PC-3 (cell line): Measurements from ENCODE around the gene ATN1. TPM values are rescaled to one million over a fixed set of nuclear protein-coding genes. Genes with fewer than 3 reads are reported as not detected.

Experiments
- ATAC-seq: fragments of 200-7000 bp; cut with Tn5 transposase; 2 replicates; pipeline ENCODE4 v1.9.1; 2020; ENCODE audit warnings: mild to moderate bottlenecking, moderate library complexity
- BruUV-seq: library from RNA; stranded (reverse); fragments of 400-500 nt; replicated peaks from 2 replicates; lab custom pipeline; 2021; lab: Mats Ljungman, UMichigan
- CTCF ChIA-PET: fragments of 300-600 bp; sonication (Branson Sonifier 250); formaldehyde crosslinking; loops from one replicate; lab custom pipeline; 2022; ENCODE audit warnings: antibody characterized with exemption; lab: Charles Lee
- POLR2A ChIA-PET: fragments of 300-600 bp; sonication (Branson Sonifier 250); formaldehyde crosslinking; loops from one replicate; lab custom pipeline; 2022; ENCODE audit warnings: antibody characterized with exemption; ENCODE audit not compliant: unreplicated experiment; lab: Charles Lee
- DNase-seq: peaks from one replicate; pipeline ENCODE4 v3.0.0-alpha.2; 2015
- H2AFZ ChIP-seq: fragments of 300-600 bp; sonication (generic); 2 replicates; pipeline ENCODE4 v1.6.0; 2016; ENCODE audit warnings: antibody characterized with exemption, low read length
- H3F3A ChIP-seq: fragments of 300-600 bp; sonication (generic); one replicate; pipeline ENCODE4 v1.6.0; 2017; ENCODE audit warnings: antibody characterized with exemption, low read length, control low read depth, mild to moderate bottlenecking; ENCODE audit not compliant: unreplicated experiment
- H3K27ac ChIP-seq: fragments of 300-600 bp; sonication (generic); 2 replicates; pipeline ENCODE4 v1.5.1; 2016; ENCODE audit warnings: mild to moderate bottlenecking, low read length
- H3K27me3 ChIP-seq: fragments of 300-600 bp; sonication (generic); 2 replicates; pipeline ENCODE4 v1.6.1; 2016; ENCODE audit warnings: low read length, mixed read lengths
- H3K36me3 ChIP-seq: fragments of 300-600 bp; sonication (generic); 2 replicates; pipeline ENCODE4 v1.6.1; 2016; ENCODE audit warnings: low read depth, mixed run types, low read length, mixed read lengths
- H3K4me1 ChIP-seq: fragments of 300-600 bp; sonication (generic); 2 replicates; pipeline ENCODE4 v1.5.1; 2016; ENCODE audit warnings: low read length; ENCODE audit not compliant: insufficient read depth
- H3K4me2 ChIP-seq: fragments of 300-600 bp; sonication (generic); 2 replicates; pipeline ENCODE4 v1.6.0; 2016; ENCODE audit warnings: low read length
- H3K4me3 ChIP-seq: fragments of 300-600 bp; sonication (generic); 2 replicates; pipeline ENCODE4 v1.5.1; 2016; ENCODE audit warnings: mild to moderate bottlenecking, low read length, mixed read lengths
- H3K79me2 ChIP-seq: fragments of 300-600 bp; sonication (generic); 2 replicates; pipeline ENCODE4 v1.6.1; 2017; ENCODE audit warnings: low read length, mixed read lengths
- H3K9ac ChIP-seq: fragments of 300-600 bp; sonication (generic); 2 replicates; pipeline ENCODE4 v1.6.0; 2016; ENCODE audit warnings: mild to moderate bottlenecking, low read length
- H3K9me2 ChIP-seq: fragments of 300-600 bp; sonication (generic); replicated peaks from 2 replicates; pipeline ENCODE4 v1.6.1; 2016; ENCODE audit warnings: mixed run types, low read length, mixed read lengths
- H3K9me3 ChIP-seq: fragments of 300-600 bp; sonication (generic); 2 replicates; pipeline ENCODE4 v1.6.1; 2016; ENCODE audit warnings: low read length, mixed read lengths
- H4K20me1 ChIP-seq: fragments of 300-600 bp; sonication (generic); 2 replicates; pipeline ENCODE4 v1.6.1; 2016; ENCODE audit warnings: low read length, mixed read lengths
- CTCF ChIP-seq: fragments of 300-600 bp; sonication (generic); conservative IDR thresholded peaks from 2 replicates; pipeline ENCODE4 v1.5.1; 2017; ENCODE audit warnings: antibody characterized with exemption, low read depth, mild to moderate bottlenecking, low read length
- EZH2 ChIP-seq: fragments of 300-600 bp; sonication (generic); IDR thresholded peaks from one replicate; pipeline ENCODE4 v1.6.1; 2017; ENCODE audit warnings: antibody characterized with exemption, mild to moderate bottlenecking, low read length; ENCODE audit not compliant: unreplicated experiment
- EZH2phosphoT487 ChIP-seq: fragments of 300-600 bp; sonication (generic); IDR thresholded peaks from 2 replicates; pipeline ENCODE4 v1.6.1; 2018; ENCODE audit warnings: mild to moderate bottlenecking, antibody characterized with exemption, low read length, borderline replicate concordance
- intact Hi-C: fragments of 100-400 bp; cut with micrococcal nuclease; formaldehyde crosslinking; loops from 2 replicates; pipeline ENCODE4 v1.9.0; 2023
- total RNA-seq: library from RNA; depleted of rRNA; stranded (reverse); fragments of >200 nt; gene quantifications from 2 replicates; pipeline ENCODE4 v1.2.3, GENCODE V29; 2014

ATN1 gene
- total RNA-seq, 1 experiment from 2014 or later, result 11.6 TPM

- ATAC-seq, result no peak
- POLR2A ChIA-PET, result no interaction called here
- peaks cover 11% of the 10 kb centered on the region; the same call in 1 of the 2 replicates for H3K79me2 ChIP-seq
- H3F3A ChIP-seq, result peaks cover 9% of the 10 kb centered on the region
- no peaks in the 10 kb centered on the region for H3K27me3 ChIP-seq
- intact Hi-C loops, result no loop called here
- no peak overlapping the region for H3K27ac ChIP-seq
- H3K36me3 ChIP-seq, result no peaks in the 10 kb centered on the region
- DNase-seq, result no peak
- TF ChIP-seq EZH2phosphoT487 (no peak), EZH2 (no peak), CTCF (no peak)
- BruUV-seq, result no TSS peak
- no peaks in the 10 kb centered on the region for H4K20me1 ChIP-seq
- CTCF ChIA-PET, result no interaction called here
- no peak overlapping the region for H3K9ac ChIP-seq
- H3K4me1 ChIP-seq, result peaks cover 18% of the 10 kb centered on the region
- H3K9me3 ChIP-seq, result no peaks in the 10 kb centered on the region
- H3K4me2 ChIP-seq, result no peak overlapping the region
- H3K9me2 ChIP-seq, result no peaks in the 10 kb centered on the region
- no peak overlapping the region for H3K4me3 ChIP-seq
- no peak overlapping the region for H2AFZ ChIP-seq
Observed at GRCh38 chr12:6947615-6948014, 19.9 kb downstream of the ATN1 start.

GRCh38 chr12:6948873-6949594 lies 21.3 kb downstream of the ATN1 start:
- peaks cover 18% of the 10 kb centered on the region for H3K4me1 ChIP-seq
- H3K9me2 ChIP-seq, result no peaks in the 10 kb centered on the region
- no peaks in the 10 kb centered on the region for H3K27me3 ChIP-seq
- no TSS peak for BruUV-seq
- no peak for ATAC-seq
- no peak overlapping the region for H2AFZ ChIP-seq
- H3K4me2 ChIP-seq, result no peak overlapping the region
- ChIA-PET POLR2A (no interaction called here), CTCF (no interaction called here)
- no peak overlapping the region for H3K4me3 ChIP-seq
- no peak overlapping the region for H3K9ac ChIP-seq
- no peaks in the 10 kb centered on the region for H4K20me1 ChIP-seq
- intact Hi-C loops, result no loop called here
- peaks cover 9% of the 10 kb centered on the region for H3F3A ChIP-seq
- no peak for TF ChIP-seq EZH2
- TF ChIP-seq EZH2phosphoT487, result no peak
- peak; percentile 20; the same call in 1 of the 2 replicates for TF ChIP-seq CTCF
- no peaks in the 10 kb centered on the region for H3K9me3 ChIP-seq
- no peak overlapping the region for H3K27ac ChIP-seq
- H3K79me2 ChIP-seq, result peaks cover 11% of the 10 kb centered on the region; the same call in 1 of the 2 replicates
- no peak for DNase-seq
- H3K36me3 ChIP-seq, result no peaks in the 10 kb centered on the region

- ChIA-PET POLR2A (no interaction called here), CTCF (no interaction called here)
- H2AFZ ChIP-seq, result no peak overlapping the region
- no peak for DNase-seq
- H3F3A ChIP-seq, result peaks cover 3% of the 10 kb centered on the region
- no peak overlapping the region for H3K4me2 ChIP-seq
- H4K20me1 ChIP-seq, result no peaks in the 10 kb centered on the region
- ATAC-seq, result no peak
- H3K27ac ChIP-seq, result no peak overlapping the region
- no peaks in the 10 kb centered on the region for H3K27me3 ChIP-seq
- peaks cover 5% of the 10 kb centered on the region; the same call in 1 of the 2 replicates for H3K79me2 ChIP-seq
- intact Hi-C loops, result no loop called here
- no peaks in the 10 kb centered on the region for H3K9me3 ChIP-seq
- no peak overlapping the region for H3K9ac ChIP-seq
- TF ChIP-seq CTCF (no peak), EZH2 (no peak), EZH2phosphoT487 (no peak)
- H3K4me3 ChIP-seq, result no peak overlapping the region
- no peaks in the 10 kb centered on the region for H3K36me3 ChIP-seq
- no peaks in the 10 kb centered on the region for H3K9me2 ChIP-seq
- H3K4me1 ChIP-seq, result peaks cover 10% of the 10 kb centered on the region
- no TSS peak for BruUV-seq
Observed at GRCh38 chr12:6950401-6950801, 22.6 kb downstream of the ATN1 start.
